GM19397 (cell line): Measurements from ENCODE around the gene LOC101059915.
"Not testable (repeated sequence)": the region's sequence is repeated elsewhere in the genome, so short reads cannot be mapped to it uniquely, and the experiment has no call there.

Experiments
- ATAC-seq: cut with Tn5 transposase; IDR thresholded peaks from one replicate; pipeline ENCODE4 v1.9.1; 2021; ENCODE audit warnings: mild to moderate bottlenecking, moderate library complexity; ENCODE audit not compliant: unreplicated experiment

Gene LOC101059915

DNA sequence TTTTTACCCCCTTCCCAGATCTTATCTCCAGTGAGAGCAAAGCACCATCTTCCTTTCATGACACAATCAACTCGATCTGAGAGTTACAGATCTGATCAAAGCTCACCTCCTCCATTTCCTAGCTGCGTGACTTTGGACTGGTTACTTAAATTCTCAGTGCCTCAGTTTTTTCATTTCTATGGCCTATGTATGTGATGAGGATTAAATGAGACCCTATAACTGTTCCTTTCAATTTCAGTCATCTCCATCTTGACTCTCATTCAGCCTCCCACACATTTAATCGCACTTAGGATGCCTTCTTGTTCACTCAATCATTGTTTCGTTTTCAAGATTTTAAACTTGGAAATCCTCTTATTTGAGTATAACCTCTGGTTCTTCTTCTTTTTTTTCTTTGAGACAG, 28.9 kb upstream of the LOC101059915 start:
- no peak for ATAC-seq

DNA sequence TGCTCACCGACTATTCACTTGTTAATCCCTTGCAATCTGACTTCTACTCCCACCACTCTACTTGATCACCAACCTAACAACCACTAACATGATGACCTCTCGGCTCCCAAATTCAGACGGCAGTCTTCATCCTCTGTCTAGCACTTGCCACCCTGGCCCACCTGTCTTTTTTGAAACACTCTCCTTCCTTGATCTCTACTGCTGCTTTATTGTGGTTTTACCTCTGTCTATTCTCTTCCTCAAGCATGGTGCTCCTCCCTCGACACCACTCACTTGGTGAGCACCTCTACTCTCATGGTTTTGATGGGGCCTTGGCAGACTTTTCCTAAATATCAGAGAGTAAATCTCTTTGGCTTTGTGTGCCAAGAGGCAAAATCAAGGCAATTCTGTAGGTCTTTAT, 27.3 kb upstream of the LOC101059915 start:
- ATAC-seq: no peak

DNA sequence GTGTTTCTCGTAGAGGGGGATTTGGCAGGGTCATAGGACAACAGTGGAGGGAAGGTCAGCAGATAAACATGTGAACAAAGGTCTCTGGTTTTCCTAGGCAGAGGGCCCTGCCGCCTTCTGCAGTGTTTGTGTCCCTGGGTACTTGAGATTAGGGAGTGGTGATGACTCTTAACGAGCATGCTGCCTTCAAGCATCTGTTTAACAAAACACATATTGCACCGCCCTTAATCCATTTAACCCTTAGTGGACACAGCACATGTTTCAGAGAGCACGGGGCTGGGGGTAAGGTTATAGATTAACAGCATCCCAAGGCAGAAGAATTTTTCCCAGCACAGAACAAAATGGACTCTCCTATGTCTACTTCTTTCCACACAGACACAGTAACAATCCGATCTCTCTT, 22.9 kb upstream of the LOC101059915 start:
- ATAC-seq: not testable (repeated sequence)

DNA sequence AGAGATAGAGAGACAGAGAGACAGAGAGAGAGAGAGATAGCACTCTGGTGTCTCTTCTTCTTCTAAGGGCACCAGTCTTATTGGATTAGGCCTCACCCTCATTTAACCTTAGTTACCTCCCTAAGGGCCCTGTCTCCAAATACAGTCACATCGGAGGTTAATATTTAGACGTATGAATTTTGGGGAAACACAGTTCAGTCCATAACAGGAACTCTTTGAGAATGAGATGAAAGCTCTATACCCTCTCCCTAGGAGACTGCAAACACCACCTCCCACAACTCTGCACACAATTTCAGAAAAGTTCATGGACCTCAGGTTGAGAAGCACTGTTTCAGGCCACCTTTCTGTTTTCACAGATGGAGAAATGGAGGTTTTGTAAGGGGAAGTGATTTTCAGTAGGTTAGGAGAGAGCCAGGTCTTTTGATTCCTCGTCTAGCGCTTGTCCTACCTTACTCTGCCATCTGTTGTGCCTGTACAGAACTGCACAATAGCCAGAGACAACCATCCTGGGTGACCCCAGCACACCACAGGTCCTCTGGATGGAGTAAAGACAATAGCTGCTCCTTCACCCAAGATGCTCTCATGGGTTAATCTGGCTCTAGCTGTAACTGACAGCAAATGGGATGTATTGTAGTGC, 16.9 kb upstream of the LOC101059915 start:
- ATAC-seq: peak; percentile 76

DNA sequence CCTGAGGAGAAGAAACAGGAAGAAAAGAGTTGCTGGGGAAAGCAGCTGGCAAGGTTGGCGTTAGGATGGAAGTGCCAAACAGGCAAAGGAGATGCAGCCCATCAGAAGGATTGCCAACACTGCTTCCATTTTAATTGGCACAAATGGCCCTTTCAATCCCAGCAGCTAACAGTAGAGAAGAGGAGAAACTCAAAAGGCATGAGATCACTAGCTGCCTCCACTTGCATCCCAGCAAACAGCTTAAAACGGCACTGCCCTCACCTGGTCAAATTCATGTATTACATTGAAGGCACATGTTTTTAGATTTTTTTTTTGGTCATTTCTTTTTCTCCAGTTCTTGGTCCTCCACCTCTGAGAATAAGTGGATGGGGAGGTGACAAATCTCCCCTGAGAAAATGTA, 14.9 kb upstream of the LOC101059915 start:
- ATAC-seq: no peak

DNA sequence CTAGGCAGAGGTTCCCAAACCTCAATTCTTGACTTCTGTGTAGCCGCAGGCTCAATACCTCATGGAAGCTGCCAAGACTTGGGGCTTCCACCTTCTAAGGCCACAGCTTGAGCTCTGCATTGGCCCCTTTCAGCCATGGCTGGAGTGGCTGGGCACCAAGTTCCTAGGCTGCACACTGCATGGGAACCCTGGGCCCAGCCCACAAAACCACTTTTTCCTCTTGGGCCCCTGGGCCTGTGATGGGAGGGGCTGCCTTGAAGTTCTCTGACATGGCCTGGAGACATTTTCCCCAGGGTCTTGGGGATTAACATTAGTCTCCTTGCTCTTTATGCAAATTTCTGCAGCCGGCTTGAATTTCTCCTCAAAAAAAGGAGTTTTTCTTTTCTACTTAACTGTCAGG, 14.0 kb upstream of the LOC101059915 start:
- no peak for ATAC-seq

DNA sequence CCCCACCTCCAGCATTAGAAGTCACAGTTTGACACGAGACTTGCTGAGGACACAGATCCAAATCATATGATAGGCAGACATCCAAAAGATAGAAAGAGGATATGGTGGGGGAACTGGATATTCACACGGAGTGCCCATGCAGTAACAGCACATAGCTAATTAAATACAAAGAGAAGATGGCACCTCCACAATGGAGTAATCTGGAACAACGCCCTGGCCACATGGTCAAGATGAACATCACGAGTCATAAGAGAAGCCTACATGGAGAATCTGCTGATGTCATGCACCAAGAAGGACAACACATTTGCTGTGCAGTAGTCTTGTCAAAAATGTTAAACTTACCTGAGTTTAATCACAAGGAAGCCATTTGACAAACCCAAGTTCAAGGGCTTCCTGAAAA, 10.1 kb upstream of the LOC101059915 start:
- ATAC-seq: no peak

DNA sequence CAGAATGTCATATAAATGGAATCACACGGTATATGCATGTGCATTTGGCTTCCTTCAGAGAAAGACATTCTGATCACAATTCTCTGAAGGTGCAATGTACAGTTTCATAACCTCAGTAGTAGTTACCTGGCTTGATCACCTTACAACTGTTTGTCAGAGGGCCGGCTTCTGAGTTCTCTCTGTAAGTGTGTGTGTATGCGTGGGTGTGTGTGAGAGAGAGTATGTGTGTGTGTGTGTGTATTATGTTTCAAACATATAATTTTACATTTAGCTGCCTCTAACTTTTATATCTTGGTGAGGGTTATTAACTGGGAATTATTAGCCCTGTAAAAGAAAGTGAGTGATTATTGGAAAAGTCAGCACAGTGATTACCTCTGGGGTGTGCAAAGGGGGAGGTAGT, 8.0 kb upstream of the LOC101059915 start:
- ATAC-seq: no peak

DNA sequence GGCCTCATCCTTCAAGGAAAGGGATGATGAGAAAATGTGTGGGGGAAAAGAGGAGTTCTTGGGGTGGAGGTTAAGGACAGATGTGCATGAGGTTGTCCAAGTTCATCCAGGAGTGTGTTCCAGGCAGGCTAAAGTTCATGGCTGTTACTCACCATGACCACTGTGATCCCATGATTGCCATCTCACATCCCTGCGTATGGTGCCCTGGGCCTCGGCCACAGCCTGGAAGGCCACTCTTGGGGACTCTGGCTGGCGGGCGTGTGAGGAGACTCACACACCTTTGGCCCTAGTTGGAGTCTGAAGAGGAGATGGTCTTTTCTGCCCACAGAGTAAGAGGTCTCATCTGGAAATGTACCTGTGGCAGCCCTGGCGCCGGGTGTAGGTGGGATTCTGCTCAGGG, 7.4 kb upstream of the LOC101059915 start:
- ATAC-seq: no peak

DNA sequence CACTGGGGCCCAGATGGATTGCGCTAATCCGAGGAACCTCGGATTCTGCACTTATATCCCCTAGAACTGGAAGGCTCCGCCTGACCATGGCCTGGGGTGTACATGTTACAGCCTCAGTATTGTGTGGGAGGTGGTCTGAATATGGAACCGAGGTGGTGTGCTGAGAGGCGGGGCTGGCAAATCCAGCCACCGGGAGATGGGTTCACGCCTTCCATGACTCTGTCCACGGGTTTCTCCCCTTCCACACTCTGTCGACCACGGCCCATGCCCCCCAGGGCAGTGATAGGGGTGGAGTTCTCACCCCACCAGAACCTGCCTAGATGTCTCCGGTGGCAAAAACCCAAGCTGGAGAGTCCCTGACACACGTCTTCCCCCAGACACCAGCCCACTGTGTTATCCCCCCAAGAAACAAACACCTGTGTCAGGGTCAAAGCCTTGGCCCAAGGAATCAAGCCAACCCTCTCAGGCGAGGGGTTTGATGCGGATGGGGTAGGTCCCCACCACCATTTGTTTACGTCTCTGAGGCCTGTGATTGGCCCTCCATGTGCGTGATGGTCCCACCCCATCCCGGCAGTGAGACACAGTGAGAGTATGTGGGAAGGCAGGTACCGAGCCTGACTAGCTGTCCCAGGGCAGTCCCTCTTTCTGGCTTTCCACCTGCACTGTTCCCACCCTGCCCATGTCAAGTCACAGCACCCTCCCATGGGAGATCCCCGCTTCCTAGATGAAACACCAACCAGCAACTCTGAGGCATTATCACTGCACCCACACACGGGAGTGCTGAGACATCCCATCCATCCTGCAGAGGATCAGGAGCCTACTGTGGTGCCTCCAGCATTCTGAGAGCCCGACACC, 6.6 kb upstream of the LOC101059915 start:
- ATAC-seq: no peak

DNA sequence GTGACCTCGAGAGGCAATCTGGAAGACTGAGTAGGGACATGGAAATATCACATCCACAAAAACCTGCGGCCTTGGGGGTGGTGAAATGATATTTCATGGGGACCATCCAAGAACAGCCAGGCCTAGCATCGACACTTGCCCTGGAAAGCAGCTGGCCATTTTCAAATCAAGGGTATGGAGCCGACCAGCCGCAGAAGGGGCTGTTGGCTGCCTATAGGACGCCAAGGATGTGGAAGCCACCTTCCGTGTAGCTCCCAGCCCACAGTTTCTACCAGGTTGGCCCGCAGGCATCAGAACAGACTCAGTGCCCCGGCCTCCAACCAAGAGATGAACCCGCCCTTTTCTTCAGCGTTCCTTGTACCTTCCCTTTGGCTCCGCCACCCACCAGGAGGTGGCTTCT, 5.4 kb upstream of the LOC101059915 start:
- ATAC-seq: no peak

DNA sequence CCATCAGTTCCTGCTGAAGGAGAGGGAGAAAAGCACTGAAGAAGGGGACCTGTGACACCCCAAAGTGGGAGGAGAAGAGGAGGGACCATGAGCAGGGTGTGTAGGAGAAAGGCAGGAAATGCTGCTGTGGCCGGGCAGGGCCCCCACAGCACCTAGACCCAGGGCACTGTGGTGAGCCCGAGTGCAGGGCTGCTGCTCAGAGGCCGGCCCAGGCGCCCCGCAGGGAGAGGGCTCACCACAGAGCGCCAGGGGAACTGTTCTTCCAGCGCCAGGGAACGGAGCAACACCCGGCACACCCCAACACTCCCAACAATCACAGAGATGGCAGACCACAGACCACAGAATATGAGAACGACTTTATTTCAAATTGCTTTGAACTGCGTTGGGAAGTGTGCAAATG, 4.7 kb upstream of the LOC101059915 start:
- ATAC-seq: not testable (repeated sequence)

DNA sequence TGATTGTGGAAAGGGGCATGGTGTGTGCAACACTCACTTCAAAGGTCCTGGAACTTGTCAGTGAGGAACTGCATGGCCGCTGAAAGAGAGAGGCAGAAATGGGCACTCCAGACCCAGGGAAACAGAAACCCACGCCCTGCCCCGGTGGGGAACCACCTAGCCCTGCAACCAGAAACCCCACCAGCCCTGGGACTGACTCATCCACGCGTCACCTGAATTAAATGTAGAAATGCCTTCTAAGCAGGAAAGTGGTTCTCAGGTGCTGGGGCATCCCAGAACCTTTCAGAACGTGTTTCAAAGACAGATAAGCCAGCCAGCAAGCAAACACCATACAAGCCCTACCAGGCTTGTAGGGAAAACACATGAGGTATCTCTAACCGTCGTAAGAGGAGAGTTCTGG, 4.1 kb upstream of the LOC101059915 start:
- ATAC-seq: not testable (repeated sequence)

DNA sequence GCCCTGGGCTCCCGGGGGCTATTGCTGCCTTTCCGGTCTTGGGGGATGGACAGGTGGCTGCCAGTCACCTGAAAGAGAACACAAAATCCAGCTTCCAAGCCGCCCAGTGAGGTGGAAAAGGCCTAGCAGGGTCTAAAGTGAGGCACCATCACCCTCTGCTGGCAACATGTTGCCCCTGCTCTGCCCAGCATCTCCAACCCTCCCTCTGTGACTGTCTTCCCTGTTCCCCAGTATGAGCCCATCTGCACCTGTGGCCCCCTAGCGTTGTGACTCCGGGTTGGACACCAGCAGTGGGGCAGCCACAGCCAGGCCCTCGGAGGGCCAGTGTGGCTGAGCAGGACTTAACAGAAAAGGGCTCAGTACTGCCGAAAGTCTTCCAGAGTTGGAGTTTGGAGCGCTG, 3.1 kb upstream of the LOC101059915 start:
- ATAC-seq: not testable (repeated sequence)

DNA sequence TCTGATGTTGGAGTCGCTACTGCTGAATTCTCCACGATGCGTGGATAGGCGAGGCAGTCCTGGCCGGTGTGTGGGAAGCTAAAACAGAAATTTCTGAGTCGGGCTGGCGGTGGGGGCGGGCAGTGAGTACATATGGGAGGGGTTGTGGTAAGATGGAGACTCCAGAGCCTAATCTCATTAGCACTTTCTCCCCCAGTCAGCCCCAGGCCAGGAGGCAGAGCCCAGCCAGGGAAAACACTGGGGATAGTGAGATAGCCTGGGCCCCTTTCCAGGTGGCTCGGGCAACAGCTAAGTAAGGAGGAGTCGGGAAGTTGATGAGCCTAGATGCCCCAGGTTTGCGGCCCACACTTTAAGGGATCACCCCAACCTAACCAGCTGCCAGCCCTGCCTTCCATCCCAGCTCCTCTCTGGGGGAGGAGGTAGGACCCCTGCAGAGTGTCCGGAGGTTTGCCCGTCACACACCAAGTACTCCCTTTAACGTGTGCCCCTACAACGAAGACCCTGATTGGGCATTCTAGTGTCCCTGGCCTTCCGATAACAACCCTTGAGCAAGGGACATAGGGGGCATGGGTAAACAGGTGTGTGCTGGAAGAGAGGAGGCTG, 2.4 kb upstream of the LOC101059915 start:
- no peak for ATAC-seq

DNA sequence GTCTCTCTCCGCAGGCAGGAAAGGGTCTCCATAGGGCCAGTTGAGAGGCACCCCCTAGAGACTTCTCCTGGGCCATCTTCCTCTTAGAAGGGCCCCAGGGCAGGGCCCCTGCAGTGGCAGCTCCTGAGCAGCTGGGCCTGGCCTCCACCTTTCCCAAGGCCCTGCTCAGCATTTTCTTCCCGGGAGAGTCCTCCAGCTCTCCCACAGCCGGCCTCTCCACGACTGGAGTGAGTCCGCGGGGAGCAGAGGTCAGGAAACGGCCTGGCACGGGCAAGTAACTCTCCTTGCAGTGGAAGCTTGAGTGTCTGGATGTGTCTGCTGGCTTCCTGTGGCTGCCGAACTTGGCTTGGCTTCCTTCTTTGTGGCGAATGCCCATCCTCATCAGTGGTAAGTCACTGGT, 1.6 kb upstream of the LOC101059915 start:
- ATAC-seq: no peak

DNA sequence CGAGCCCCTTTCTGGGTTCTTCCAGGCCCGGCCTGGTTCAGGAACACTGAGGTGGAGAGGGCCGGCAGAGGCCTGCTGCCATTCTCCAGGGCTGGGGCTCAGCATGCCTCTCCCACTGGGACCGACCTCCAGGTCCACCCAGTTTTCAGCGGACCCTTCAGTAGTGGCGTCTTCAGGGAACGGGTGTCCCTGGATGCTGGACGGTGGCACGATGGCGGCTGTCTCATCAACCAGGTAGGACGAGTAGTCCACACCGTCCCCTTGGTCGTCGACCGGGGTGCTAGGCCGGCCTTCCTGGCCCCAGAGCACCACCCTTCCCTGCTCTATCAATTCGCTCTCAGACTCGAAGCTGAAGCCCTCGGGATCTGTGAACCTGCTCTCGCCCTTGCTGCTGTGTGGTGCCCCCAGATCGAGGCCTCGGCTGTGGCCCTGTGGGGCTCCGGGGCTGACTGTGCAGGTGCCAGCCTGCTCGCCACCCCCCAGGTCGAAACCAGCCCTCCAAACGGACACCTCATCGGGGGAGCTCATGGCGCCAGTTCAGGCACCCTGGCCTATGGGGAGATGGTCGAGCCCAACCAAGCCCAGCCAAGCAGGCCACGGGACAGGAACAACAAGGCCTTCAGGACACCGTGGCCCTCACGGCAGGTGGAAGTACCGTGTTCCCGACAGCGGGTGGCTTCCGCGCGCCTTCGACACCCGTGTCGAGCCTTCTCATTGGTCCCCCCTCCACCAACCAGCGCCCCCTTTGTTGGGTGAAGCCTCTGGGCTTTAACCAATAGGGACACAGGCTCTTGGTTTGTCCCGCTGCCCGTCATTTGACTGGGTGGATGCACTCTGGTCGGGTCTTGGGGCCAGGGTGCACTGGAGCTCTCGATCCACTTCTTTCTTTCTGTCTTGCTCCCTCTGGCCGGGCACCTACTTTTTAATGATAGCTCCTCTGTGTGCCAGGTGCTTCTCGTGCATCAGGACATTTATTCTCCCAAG, 814 bp upstream of the LOC101059915 start:
- no peak for ATAC-seq

DNA sequence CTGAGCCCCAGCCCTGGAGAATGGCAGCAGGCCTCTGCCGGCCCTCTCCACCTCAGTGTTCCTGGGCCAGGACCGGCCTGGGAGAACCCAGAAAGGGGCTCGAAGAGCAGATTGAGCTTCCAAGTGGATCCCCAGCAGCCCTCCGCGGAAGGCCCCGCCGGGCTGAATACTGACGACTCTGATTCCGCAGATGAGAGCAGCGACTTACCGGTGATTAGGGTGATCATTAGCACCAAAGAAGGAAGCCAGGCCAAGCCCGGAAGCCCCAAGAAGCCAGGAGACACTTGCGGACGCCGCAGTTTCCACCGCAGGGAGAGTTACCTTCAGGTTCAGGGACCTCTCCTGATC, 876 bp downstream of the LOC101059915 start:
- ATAC-seq: no peak

DNA sequence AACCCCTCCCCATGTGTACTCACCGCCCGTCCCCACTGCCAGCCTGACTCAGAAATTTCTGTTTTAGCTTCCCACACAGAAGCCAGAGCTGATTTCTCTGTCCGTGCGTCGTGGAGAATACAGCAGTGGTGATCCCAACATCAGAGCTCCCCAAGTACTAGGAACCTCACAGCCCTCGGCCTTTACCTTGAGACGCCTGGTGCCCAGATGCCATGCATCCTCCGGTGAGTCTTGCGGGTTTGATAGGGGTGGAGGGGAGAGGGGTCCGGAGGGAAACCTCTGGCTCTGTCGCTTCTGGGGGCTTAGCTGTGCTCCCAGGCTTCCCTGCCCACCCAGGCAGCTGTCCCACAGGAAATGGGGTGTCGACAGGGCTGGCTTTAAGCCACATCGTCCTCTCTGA, 2.1 kb downstream of the LOC101059915 start:
- ATAC-seq: no peak

DNA sequence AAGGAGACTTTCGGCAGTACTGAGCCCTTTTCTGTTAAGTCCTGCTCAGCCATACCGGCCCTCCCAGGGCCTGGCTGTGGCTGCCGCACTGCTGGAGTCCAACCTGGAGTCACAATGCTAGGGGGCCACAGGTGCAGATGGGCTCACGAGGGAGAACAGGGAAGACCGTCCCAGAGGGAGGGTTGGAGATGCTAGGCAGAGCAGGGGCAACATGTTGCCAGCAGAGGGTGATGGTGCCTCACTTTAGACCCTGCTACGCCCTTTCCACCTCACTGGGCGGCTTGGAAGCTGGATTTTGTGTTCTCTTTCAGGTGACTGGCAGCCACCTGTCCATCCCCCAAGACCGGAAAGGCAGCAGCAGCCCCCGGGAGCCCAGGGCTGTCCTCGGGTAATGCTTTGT, 2.6 kb downstream of the LOC101059915 start:
- ATAC-seq: not testable (repeated sequence)
